H9 (cell line): Measurements from ENCODE around the gene CAPN2. TPM values are rescaled to one million over a fixed set of nuclear protein-coding genes. Genes with fewer than 3 reads are reported as not detected.

Experiments
- DNase-seq: peaks from one replicate; pipeline ENCODE4 v3.0.0-alpha.2; 2017
- H2AFZ ChIP-seq: one replicate; pipeline ENCODE4 v1.6.1; 2013; ENCODE audit warnings: mild to moderate bottlenecking, low read length, control low read depth, moderate library complexity
- H2AK5ac ChIP-seq: 2 replicates; pipeline ENCODE4 v1.6.1; 2013; ENCODE audit warnings: low read length, control low read depth, mixed read lengths; ENCODE audit not compliant: insufficient read length
- H2BK120ac ChIP-seq: one replicate; pipeline ENCODE4 v1.6.1; 2013; ENCODE audit warnings: low read depth, mild to moderate bottlenecking, low read length, control low read depth, inconsistent platforms; ENCODE audit not compliant: poor library complexity, severe bottlenecking
- H2BK12ac ChIP-seq: 2 replicates; pipeline ENCODE4 v1.6.1; 2013; ENCODE audit warnings: low read length, control low read depth, mixed read lengths, low read depth; ENCODE audit not compliant: insufficient read length
- H2BK15ac ChIP-seq: 2 replicates; pipeline ENCODE4 v1.6.1; 2013; ENCODE audit warnings: low read depth, low read length, control low read depth
- H2BK20ac ChIP-seq: one replicate; pipeline ENCODE4 v1.6.1; 2013; ENCODE audit warnings: low read depth, mild to moderate bottlenecking, low read length, control low read depth, inconsistent platforms; ENCODE audit not compliant: poor library complexity, severe bottlenecking
- H2BK5ac ChIP-seq: 2 replicates; pipeline ENCODE4 v1.6.1; 2013; ENCODE audit warnings: low read length, control low read depth, mixed read lengths; ENCODE audit not compliant: insufficient read length
- H3K14ac ChIP-seq: 2 replicates; pipeline ENCODE4 v1.6.1; 2013; ENCODE audit warnings: low read length, control low read depth; ENCODE audit not compliant: insufficient read depth
- H3K18ac ChIP-seq: 2 replicates; pipeline ENCODE4 v1.6.1; 2013; ENCODE audit warnings: low read depth, mild to moderate bottlenecking, mixed read lengths, low read length, control low read depth; ENCODE audit not compliant: insufficient read length
- H3K23ac ChIP-seq: 2 replicates; pipeline ENCODE4 v1.6.1; 2013; ENCODE audit warnings: low read length, control low read depth, mixed read lengths, low read depth; ENCODE audit not compliant: insufficient read length
- H3K23me2 ChIP-seq: 2 replicates; pipeline ENCODE4 v1.6.1; 2013; ENCODE audit warnings: low read depth, mild to moderate bottlenecking, mixed read lengths, low read length, control low read depth; ENCODE audit not compliant: insufficient read length, poor library complexity, severe bottlenecking
- H3K27ac ChIP-seq: 2 replicates; pipeline ENCODE4 v1.5.1; 2013; ENCODE audit warnings: low read length, control low read depth, mixed read lengths, low read depth; ENCODE audit not compliant: insufficient read length
- H3K27me3 ChIP-seq: 2 replicates; pipeline ENCODE4 v1.6.1; 2013; ENCODE audit warnings: low read length, control low read depth, inconsistent platforms; ENCODE audit not compliant: insufficient read depth
- H3K4ac ChIP-seq: 2 replicates; pipeline ENCODE4 v1.6.1; 2013; ENCODE audit warnings: low read depth, mild to moderate bottlenecking, control low read depth, inconsistent platforms, low read length, moderate library complexity
- H3K4me1 ChIP-seq: 2 replicates; pipeline ENCODE4 v1.6.1; 2013; ENCODE audit warnings: low read length, control low read depth, inconsistent platforms; ENCODE audit not compliant: insufficient read depth
- H3K4me2 ChIP-seq: 2 replicates; pipeline ENCODE4 v1.6.1; 2013; ENCODE audit warnings: low read length, control low read depth, mixed read lengths; ENCODE audit not compliant: insufficient read length, insufficient read depth
- H3K56ac ChIP-seq: 2 replicates; pipeline ENCODE4 v1.6.1; 2013; ENCODE audit warnings: low read depth, mild to moderate bottlenecking, mixed read lengths, low read length, control low read depth; ENCODE audit not compliant: insufficient read length
- H3K79me1 ChIP-seq: 2 replicates; pipeline ENCODE4 v1.6.1; 2013; ENCODE audit warnings: low read depth, mild to moderate bottlenecking, moderate library complexity, low read length, control low read depth, inconsistent platforms; ENCODE audit not compliant: insufficient read depth, poor library complexity, severe bottlenecking
- H3K79me2 ChIP-seq: 2 replicates; pipeline ENCODE4 v1.6.1; 2013; ENCODE audit warnings: low read length, control low read depth, inconsistent platforms; ENCODE audit not compliant: insufficient read depth
- H3K9ac ChIP-seq: 2 replicates; pipeline ENCODE4 v1.6.1; 2013; ENCODE audit warnings: low read length, control low read depth, mixed read lengths; ENCODE audit not compliant: insufficient read length; ENCODE audit errors: extremely low read depth
- H3K9me3 ChIP-seq: one replicate; pipeline ENCODE4 v1.6.1; 2013; ENCODE audit warnings: low read depth, low read length, inconsistent platforms; ENCODE audit not compliant: control insufficient read depth
- H3T11ph ChIP-seq: one replicate; pipeline ENCODE4 v1.6.1; 2013; ENCODE audit warnings: mild to moderate bottlenecking, low read length, control low read depth, inconsistent platforms
- H4K20me1 ChIP-seq: one replicate; pipeline ENCODE4 v1.6.1; 2013; ENCODE audit not compliant: control insufficient read depth, insufficient read length, insufficient read depth
- H4K5ac ChIP-seq: 2 replicates; pipeline ENCODE4 v1.6.1; 2013; ENCODE audit warnings: low read depth, mild to moderate bottlenecking, mixed read lengths, low read length, control low read depth; ENCODE audit not compliant: insufficient read length
- H4K8ac ChIP-seq: replicated peaks from 2 replicates; pipeline ENCODE4 v1.6.1; 2013; ENCODE audit warnings: low read length, control low read depth, mixed read lengths, low read depth; ENCODE audit not compliant: insufficient read length
- H4K91ac ChIP-seq: 2 replicates; pipeline ENCODE4 v1.6.1; 2013; ENCODE audit warnings: low read depth, mild to moderate bottlenecking, moderate library complexity, mixed read lengths, low read length, control low read depth; ENCODE audit not compliant: insufficient read length
- H3K27ac Mint-ChIP-seq, 3 experiments: 2 replicates in 2 of 3; 3 replicates in 1 of 3; pipeline ENCODE4 v1.8.0; 2020 to 2021; ENCODE audit warnings: mixed read lengths in 3 of 3, mild to moderate bottlenecking in 1 of 3, moderate library complexity in 1 of 3
- H3K27me3 Mint-ChIP-seq: 2 replicates; pipeline ENCODE4 v1.8.0; 2021; ENCODE audit warnings: low read depth, mild to moderate bottlenecking, moderate library complexity, mixed read lengths
- H3K36me3 Mint-ChIP-seq, 3 experiments: 2 replicates in 2 of 3; 3 replicates in 1 of 3; pipeline ENCODE4 v1.8.0; 2020 to 2021; ENCODE audit warnings: low read depth in 3 of 3, mixed read lengths in 3 of 3; ENCODE audit not compliant: insufficient read depth in 1 of 3
- H3K4me1 Mint-ChIP-seq, 2 experiments: 2 replicates each; pipeline ENCODE4 v1.8.0; 2020; ENCODE audit warnings: mixed read lengths in 2 of 2
- H3K4me3 Mint-ChIP-seq, 2 experiments: 2 replicates in 1 of 2; 3 replicates in 1 of 2; pipeline ENCODE4 v1.8.0; 2020 to 2021; ENCODE audit warnings: mild to moderate bottlenecking in 2 of 2, mixed read lengths in 2 of 2, moderate library complexity in 1 of 2
- H3K9me3 Mint-ChIP-seq, 2 experiments: 2 replicates in 1 of 2; 3 replicates in 1 of 2; pipeline ENCODE4 v1.8.0; 2020; ENCODE audit warnings: mild to moderate bottlenecking in 2 of 2, mixed read lengths in 2 of 2, moderate library complexity in 1 of 2
- WGBS: extraction: QIAGEN DNeasy Blood & Tissue Kit; methylation state at CpG from one replicate; pipeline ENCODE4 v1.1.7; 2013; ENCODE audit warnings: missing lambda C conversion rate, low lambda C conversion rate, mixed read lengths; ENCODE audit not compliant: insufficient read length; ENCODE audit errors: extremely low coverage; 5-methylcytosine and 5-hydroxymethylcytosine counted together
- total RNA-seq: library from RNA; stranded (reverse); gene quantifications from 2 replicates; pipeline ENCODE4 v1.2.1, GENCODE V29; 2021
- TF ChIP-seq, protein P1 (sequence below): fragments of 200-600 bp; sonication (generic); conservative IDR thresholded peaks from 3 replicates; pipeline ENCODE4 v1.8.0; 2021; ENCODE audit warnings: antibody characterized with exemption, mild to moderate bottlenecking

The CAPN2 gene
- total RNA-seq, 1 experiment from 2014 or later: 32.2 TPM

DNA sequence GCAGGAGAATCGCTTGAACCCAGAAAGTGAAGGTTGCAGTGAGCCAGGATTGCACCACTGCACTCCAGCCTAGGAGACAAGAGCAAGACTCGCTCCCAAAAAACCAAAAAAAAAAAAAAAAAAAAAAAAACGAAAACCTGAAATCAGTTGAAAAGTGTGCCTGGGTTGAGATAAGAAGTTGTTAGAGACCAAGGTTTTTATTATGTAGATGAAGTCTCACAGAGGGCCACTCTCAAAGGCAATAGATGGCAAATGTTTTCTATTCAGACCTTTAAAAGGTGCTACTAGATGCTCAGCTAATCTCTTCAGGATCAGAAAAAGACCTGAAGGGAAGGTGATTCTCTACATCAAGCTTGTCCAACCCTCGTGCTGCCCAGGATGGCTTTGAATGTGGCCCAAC, 17.6 kb downstream of the CAPN2 start:
- H3K27ac Mint-ChIP-seq: no peak overlapping the region
- Histone ChIP-seq H2BK12ac (no peak overlapping the region), H3K14ac (no peak overlapping the region), H4K91ac (no peak overlapping the region), H3K79me1 (no peaks in the 10 kb centered on the region), H2BK5ac (no peak overlapping the region), H3K4me2 (no peak overlapping the region), H3K9me3 (no peaks in the 10 kb centered on the region), H2BK15ac (no peak overlapping the region), H2AFZ (no peak overlapping the region), H3T11ph (no peak overlapping the region), H3K4me1 (peaks cover 10% of the 10 kb centered on the region), H3K18ac (no peak overlapping the region), H2BK20ac (no peak overlapping the region), H3K4ac (no peak overlapping the region), H3K23me2 (no peaks in the 10 kb centered on the region), H3K56ac (no peak overlapping the region), H4K8ac (no peak overlapping the region), H3K9ac (no peak overlapping the region), H3K27ac (no peak overlapping the region), H4K20me1 (no peaks in the 10 kb centered on the region), H2BK120ac (no peak overlapping the region), H2AK5ac (no peak overlapping the region), H3K27me3 (peaks cover 28% of the 10 kb centered on the region; the same call in 1 of the 2 replicates), H3K23ac (no peak overlapping the region), H3K79me2 (no peaks in the 10 kb centered on the region), H4K5ac (no peak overlapping the region)
- H3K36me3 Mint-ChIP-seq: peaks cover 3 to 12% (median 9%) of the 10 kb centered on the region in 3 experiments
- H3K4me1 Mint-ChIP-seq: peaks cover 64 to 70% of the 10 kb centered on the region in 2 experiments
- H3K4me3 Mint-ChIP-seq: no peak overlapping the region
- H3K27me3 Mint-ChIP-seq: peaks cover 79% of the 10 kb centered on the region
- no peak for DNase-seq
- TF ChIP-seq, protein P1, sequence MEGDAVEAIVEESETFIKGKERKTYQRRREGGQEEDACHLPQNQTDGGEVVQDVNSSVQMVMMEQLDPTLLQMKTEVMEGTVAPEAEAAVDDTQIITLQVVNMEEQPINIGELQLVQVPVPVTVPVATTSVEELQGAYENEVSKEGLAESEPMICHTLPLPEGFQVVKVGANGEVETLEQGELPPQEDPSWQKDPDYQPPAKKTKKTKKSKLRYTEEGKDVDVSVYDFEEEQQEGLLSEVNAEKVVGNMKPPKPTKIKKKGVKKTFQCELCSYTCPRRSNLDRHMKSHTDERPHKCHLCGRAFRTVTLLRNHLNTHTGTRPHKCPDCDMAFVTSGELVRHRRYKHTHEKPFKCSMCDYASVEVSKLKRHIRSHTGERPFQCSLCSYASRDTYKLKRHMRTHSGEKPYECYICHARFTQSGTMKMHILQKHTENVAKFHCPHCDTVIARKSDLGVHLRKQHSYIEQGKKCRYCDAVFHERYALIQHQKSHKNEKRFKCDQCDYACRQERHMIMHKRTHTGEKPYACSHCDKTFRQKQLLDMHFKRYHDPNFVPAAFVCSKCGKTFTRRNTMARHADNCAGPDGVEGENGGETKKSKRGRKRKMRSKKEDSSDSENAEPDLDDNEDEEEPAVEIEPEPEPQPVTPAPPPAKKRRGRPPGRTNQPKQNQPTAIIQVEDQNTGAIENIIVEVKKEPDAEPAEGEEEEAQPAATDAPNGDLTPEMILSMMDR: no peak
- no peaks in the 10 kb centered on the region; a peak in 3 of 5 replicates for H3K9me3 Mint-ChIP-seq
- WGBS: no CpG with 5 or more reads among the region's 4 CpGs
